T-cell (primary cell): ENCODE data around the gene PAF1. TPM values are rescaled to one million over a fixed set of nuclear protein-coding genes. Genes with fewer than 3 reads are reported as not detected.

Experiments used
- ATAC-seq, 4 experiments: fragments of 200-7000 bp in 3 of 4; fragments of 150-1000 bp in 1 of 4; cut with Tn5 transposase; replicated peaks in 1 of 4; 1 replicate in 3 of 4; 2 replicates in 1 of 4; pipeline ENCODE4 v1.10.0; 2021; ENCODE audit warnings: moderate library complexity in 3 of 4, mild to moderate bottlenecking in 2 of 4, moderate number of reproducible peaks in 1 of 4
- CTCF ChIA-PET, 2 donors: fragments of 300-600 bp; sonication (Branson Sonifier 250); formaldehyde crosslinking; loops; one replicate each; lab custom pipeline; 2022; ENCODE audit warnings: antibody characterized with exemption in 2 of 2; lab: Charles Lee
- POLR2A ChIA-PET, 2 donors: fragments of 300-600 bp; sonication (Branson Sonifier 250); formaldehyde crosslinking; loops; one replicate each; lab custom pipeline; 2022; ENCODE audit warnings: antibody characterized with exemption in 2 of 2; lab: Charles Lee
- DNase-seq, 35 experiments: peaks; one replicate each; pipeline versions ENCODE4 v3.0.0 to v3.0.0-alpha.2; 2013 to 2023
- H3K27ac ChIP-seq: one replicate; pipeline ENCODE4 v1.5.1; 2013; ENCODE audit warnings: low read length
- H3K27me3 ChIP-seq, 2 experiments: replicated peaks in 1 of 2; 1 replicate in 1 of 2; 2 replicates in 1 of 2; pipeline versions ENCODE4 v1.6.1 to v1.7.0; 2013; ENCODE audit warnings: low read length in 1 of 2, mixed read lengths in 1 of 2; ENCODE audit not compliant: control insufficient read depth in 2 of 2, insufficient read depth in 2 of 2; ENCODE audit errors: extremely low read depth in 1 of 2
- H3K36me3 ChIP-seq, 2 donors: 1 replicate in 1 of 2; 2 replicates in 1 of 2; pipeline versions ENCODE4 v1.6.1 to v1.7.0; 2013; ENCODE audit warnings: low read length in 1 of 2; ENCODE audit not compliant: control insufficient read depth in 2 of 2, insufficient read depth in 1 of 2; ENCODE audit errors: extremely low read depth in 1 of 2
- H3K4me1 ChIP-seq, 2 experiments: 1 replicate in 1 of 2; 2 replicates in 1 of 2; pipeline versions ENCODE4 v1.6.1 to v1.7.0; 2013; ENCODE audit warnings: low read length in 2 of 2, mixed read lengths in 1 of 2; ENCODE audit not compliant: insufficient read depth in 2 of 2, control insufficient read depth in 1 of 2; ENCODE audit errors: extremely low read depth in 1 of 2
- H3K4me3 ChIP-seq, 2 donors: 1 replicate in 1 of 2; 2 replicates in 1 of 2; pipeline versions ENCODE4 v1.5.1 to v1.7.0; 2013; ENCODE audit warnings: mild to moderate bottlenecking in 2 of 2, low read length in 1 of 2, moderate library complexity in 1 of 2; ENCODE audit not compliant: control insufficient read depth in 1 of 2; ENCODE audit errors: extremely low read depth in 1 of 2
- H3K9me3 ChIP-seq: 2 replicates; pipeline ENCODE4 v1.7.0; 2013
- H3K27ac Mint-ChIP-seq, 2 donors: one replicate each; pipeline ENCODE4 v1.8.0; 2020 to 2021; ENCODE audit warnings: mild to moderate bottlenecking in 2 of 2, mixed read lengths in 2 of 2
- H3K27me3 Mint-ChIP-seq, 2 donors: one replicate each; pipeline ENCODE4 v1.8.0; 2021 to 2022; ENCODE audit warnings: mixed read lengths in 2 of 2
- H3K36me3 Mint-ChIP-seq: one replicate; pipeline ENCODE4 v1.8.0; 2021; ENCODE audit warnings: mixed read lengths
- H3K4me1 Mint-ChIP-seq, 3 donors: one replicate each; pipeline ENCODE4 v1.8.0; 2020 to 2022; ENCODE audit warnings: mixed read lengths in 3 of 3, mild to moderate bottlenecking in 1 of 3
- H3K4me3 Mint-ChIP-seq, 3 donors: one replicate each; pipeline ENCODE4 v1.8.0; 2020 to 2022; ENCODE audit warnings: mild to moderate bottlenecking in 3 of 3, mixed read lengths in 3 of 3, moderate library complexity in 3 of 3
- H3K9me3 Mint-ChIP-seq, 3 donors: one replicate each; pipeline ENCODE4 v1.8.0; 2020 to 2022; ENCODE audit warnings: mixed read lengths in 3 of 3
- WGBS: methylation state at CpG from one replicate; pipeline ENCODE4 v1.1.5; 2013; ENCODE audit warnings: missing lambda C conversion rate; ENCODE audit not compliant: insufficient coverage; 5-methylcytosine and 5-hydroxymethylcytosine counted together
- total RNA-seq, 35 experiments: library from RNA in 6 of 35; stranded (reverse) in 6 of 35; fragments of 120-200 nt in 1 of 35; gene quantifications; one replicate each; pipeline versions ENCODE4 v1.2.1 to v1.2.4 and lab custom pipeline; 2013 to 2026

The PAF1 gene
- total RNA-seq, 5 donors from 2014 or later (not counting 1 experiment from before 2014, with no cell fraction given), result 43.0 to 96.1 (median 45.9) TPM

- CTCF ChIA-PET, result interaction anchor here in 1 of 2 donors (1.1 to 1.8 kb wide), 4 partner anchors 11 to 92 kb away, joined by 5 to 12 read pairs (median 8); partner anchors contain the start of genes PLEKHG2, SAMD4B and SUPT5H
- H3K36me3 ChIP-seq, result peaks cover 0 to 32% of the 10 kb centered on the region in 2 donors
- peaks cover 15 to 42% of the 10 kb centered on the region in 2 experiments for H3K4me1 ChIP-seq
- H3K9me3 Mint-ChIP-seq, result no peaks in the 10 kb centered on the region
- peaks cover 33 to 55% (median 53%) of the 10 kb centered on the region in 3 donors for H3K4me1 Mint-ChIP-seq
- no peaks in the 10 kb centered on the region for H3K9me3 ChIP-seq
- H3K36me3 Mint-ChIP-seq, result peaks cover 22% of the 10 kb centered on the region
- H3K27ac ChIP-seq, result peak overlapping the region; percentile 73
- peak overlapping the region; percentile 98 to 99 (median 99) for H3K4me3 Mint-ChIP-seq
- no peaks in the 10 kb centered on the region for H3K27me3 ChIP-seq
- H3K27me3 Mint-ChIP-seq, result no peaks in the 10 kb centered on the region
- WGBS, result 19% methylated on average over 7 of the region's 10 CpGs
- peak overlapping the region; percentile 67 to 75 for H3K4me3 ChIP-seq
- no peak for DNase-seq
- peak overlapping the region; percentile 98 to 100 for H3K27ac Mint-ChIP-seq
- POLR2A ChIA-PET, result interaction anchor here (0.6 to 1.7 kb wide), 8 partner anchors 10 to 92 kb away, joined by 3 to 57 read pairs (median 8); partner anchors contain the start of genes MED29 (in 1 of the 2), PAF1 (in 1 of the 2), PLEKHG2 (in 1 of the 2) and SAMD4B (in 1 of the 2)
- no peak for ATAC-seq
These were observed 43.5 kb upstream of the PAF1 start for GRCh38 chr19:39434123-39435076.

DNA sequence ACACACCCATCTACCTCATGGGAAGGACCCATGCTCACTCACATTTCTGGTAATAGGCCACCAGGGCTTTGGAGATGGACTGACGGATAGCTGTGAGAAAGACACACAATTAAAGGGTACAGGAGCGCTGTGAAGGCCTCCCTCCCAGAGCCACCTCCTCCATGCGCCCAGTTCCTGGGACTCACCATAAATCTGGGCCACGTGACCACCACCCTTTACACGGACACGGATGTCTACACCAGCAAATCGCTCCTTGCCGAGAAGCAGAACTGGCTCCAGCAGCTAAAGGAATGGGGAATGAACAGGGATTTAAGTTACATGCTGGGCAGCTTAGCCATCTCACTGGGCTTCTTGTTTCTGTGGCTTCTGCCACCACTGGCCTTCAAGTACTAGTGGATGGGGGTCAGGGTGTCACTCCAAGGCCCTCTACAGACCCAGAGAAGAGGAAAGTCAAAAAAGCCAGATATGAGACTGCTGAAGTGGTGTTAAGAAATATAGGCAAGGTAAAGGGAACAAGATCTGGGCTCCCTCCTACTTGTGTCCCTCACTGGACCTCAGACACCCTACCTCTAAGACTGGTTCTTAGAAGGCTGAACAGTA is 42.7 kb upstream of the PAF1 start:
- Mint-ChIP-seq H3K27ac (peak overlapping the region; percentile 27 to 58), H3K9me3 (no peaks in the 10 kb centered on the region), H3K4me1 (peaks cover 33 to 55% (median 54%) of the 10 kb centered on the region in 3 donors), H3K27me3 (no peaks in the 10 kb centered on the region), H3K4me3 (peak overlapping the region; percentile 62 to 99 (median 98)), H3K36me3 (peaks cover 22% of the 10 kb centered on the region)
- H3K9me3 ChIP-seq, result no peaks in the 10 kb centered on the region
- H3K4me1 ChIP-seq, result peaks cover 15 to 42% of the 10 kb centered on the region in 2 experiments
- CTCF ChIA-PET, result interaction anchor here in 1 of 2 donors (1.1 kb wide), 1 partner anchor 91 kb away, joined by 5 read pairs; the partner anchor contains the start of gene SAMD4B
- no peak overlapping the region for H3K4me3 ChIP-seq
- no peaks in the 10 kb centered on the region for H3K27me3 ChIP-seq
- POLR2A ChIA-PET, result interaction anchor here in 1 of 2 donors (0.6 to 1.0 kb wide), 2 partner anchors 22 to 31 kb away, joined by 3 read pairs; partner anchors contain the start of gene PLEKHG2
- peaks cover 0 to 32% of the 10 kb centered on the region in 2 donors for H3K36me3 ChIP-seq
- no peak for DNase-seq
- H3K27ac ChIP-seq, result peak overlapping the region; percentile 73
- no peak for ATAC-seq
- WGBS, result no CpG with 5 or more reads among the region's 8 CpGs

DNA sequence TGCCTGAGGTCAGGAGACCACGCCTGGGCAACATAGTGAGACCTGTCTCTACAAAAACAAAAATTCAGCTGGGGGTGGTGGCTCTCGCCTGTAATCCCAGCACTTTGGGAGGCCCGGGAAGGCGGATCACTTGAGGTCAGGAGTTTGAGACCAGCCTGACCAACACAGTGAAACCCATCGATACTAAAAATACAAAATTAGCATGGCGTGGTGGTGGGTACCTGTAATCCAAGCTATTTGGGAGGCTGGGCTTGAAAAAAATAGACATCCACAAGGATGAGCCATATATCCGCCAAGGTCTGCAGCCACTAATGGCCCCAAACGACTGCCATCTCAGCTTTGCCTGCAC is 41.7 kb upstream of the PAF1 start:
- CTCF ChIA-PET, result no interaction called here
- no peak for ATAC-seq
- Histone ChIP-seq H3K36me3 (peaks cover 0 to 32% of the 10 kb centered on the region in 2 donors), H3K27me3 (no peaks in the 10 kb centered on the region), H3K27ac (no peak overlapping the region), H3K4me1 (peaks cover 15 to 42% of the 10 kb centered on the region in 2 experiments), H3K4me3 (no peak overlapping the region), H3K9me3 (no peaks in the 10 kb centered on the region)
- Mint-ChIP-seq H3K4me3 (no peak overlapping the region), H3K4me1 (peaks cover 33 to 55% (median 54%) of the 10 kb centered on the region in 3 donors), H3K9me3 (no peaks in the 10 kb centered on the region), H3K36me3 (peaks cover 22% of the 10 kb centered on the region), H3K27ac (no peak overlapping the region), H3K27me3 (no peaks in the 10 kb centered on the region)
- 91% methylated on average over 3 of the region's 8 CpGs for WGBS
- POLR2A ChIA-PET, result interaction anchor here in 1 of 2 donors (0.8 kb wide), 1 partner anchor 544 kb away, joined by 9 read pairs; no protein-coding TSS in a partner anchor
- no peak for DNase-seq

DNA sequence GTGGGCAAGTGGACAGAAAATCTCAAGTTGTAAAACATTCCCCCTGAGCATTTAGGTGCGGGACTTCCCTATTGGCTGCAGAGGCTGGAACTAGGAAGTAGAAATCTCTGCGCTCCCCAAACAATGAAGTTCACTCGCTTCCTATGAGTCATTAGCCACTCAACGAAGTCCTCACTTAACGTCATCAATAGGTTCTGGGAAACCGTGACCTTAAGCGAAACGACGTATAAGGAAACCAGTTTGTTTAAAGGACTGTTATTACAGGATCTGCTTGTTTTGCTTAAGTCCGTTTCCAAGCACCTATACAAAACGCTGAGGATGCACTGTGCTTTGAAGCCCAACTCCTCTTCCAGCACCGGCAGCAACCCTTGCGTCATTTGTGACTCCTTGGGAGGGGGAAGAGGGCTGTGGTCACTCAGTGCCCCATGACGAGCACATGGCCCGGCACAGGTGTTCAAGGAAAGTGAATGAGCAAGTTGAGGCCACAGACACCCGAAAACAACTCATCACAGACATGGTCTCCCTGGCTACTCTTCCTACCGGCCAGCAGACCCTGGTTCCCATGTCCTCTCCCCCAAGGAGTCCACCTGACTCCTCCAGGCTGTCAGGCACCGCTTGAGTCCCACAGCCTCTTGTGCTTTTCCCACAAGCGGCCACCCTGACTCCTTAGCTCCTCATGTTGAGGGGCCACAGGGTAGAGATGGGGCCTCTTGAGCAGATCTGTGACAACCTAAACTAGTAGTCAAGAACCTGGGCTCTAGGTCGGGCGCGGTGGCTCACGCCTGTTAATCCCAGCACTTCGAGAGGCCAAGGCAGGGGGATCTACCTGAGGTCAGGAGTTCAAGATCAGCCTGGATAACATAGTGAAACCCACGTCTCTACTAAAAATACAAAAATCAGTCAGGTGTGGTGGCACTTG is 40.0 kb upstream of the PAF1 start:
- peak overlapping the region in 2 of 3 donors; percentile 48 to 62 for H3K4me3 Mint-ChIP-seq
- DNase-seq (peak in 31 of 35 experiments; percentile 25 to 78 (median 58)), ATAC-seq (peak; percentile 53 to 64 (median 54))
- Histone ChIP-seq H3K4me1 (peaks cover 12 to 34% of the 10 kb centered on the region in 2 experiments), H3K4me3 (no peak overlapping the region), H3K27me3 (no peaks in the 10 kb centered on the region), H3K36me3 (peaks cover 0 to 32% of the 10 kb centered on the region in 2 donors), H3K27ac (peak overlapping the region; percentile 77), H3K9me3 (no peaks in the 10 kb centered on the region)
- peaks cover 22% of the 10 kb centered on the region for H3K36me3 Mint-ChIP-seq
- WGBS, result 44% methylated on average over 15 of the region's 25 CpGs
- ChIA-PET CTCF (interaction anchor here in 1 of 2 donors (0.6 kb wide), 1 partner anchor 19 kb away, joined by 3 read pairs; no protein-coding TSS in a partner anchor), POLR2A (interaction anchor here in 1 of 2 donors (1.0 kb wide), 1 partner anchor 27 kb away, joined by 6 read pairs; no protein-coding TSS in a partner anchor)
- peak overlapping the region; percentile 86 to 88 for H3K27ac Mint-ChIP-seq
- peaks cover 23 to 45% (median 45%) of the 10 kb centered on the region in 3 donors for H3K4me1 Mint-ChIP-seq
- no peaks in the 10 kb centered on the region for H3K27me3 Mint-ChIP-seq
- H3K9me3 Mint-ChIP-seq, result no peaks in the 10 kb centered on the region

- H3K27me3 Mint-ChIP-seq, result no peaks in the 10 kb centered on the region
- WGBS, result 75% methylated on average over 8 of the region's 23 CpGs
- H3K4me3 Mint-ChIP-seq, result no peak overlapping the region
- H3K27ac ChIP-seq, result no peak overlapping the region
- peak in 1 of 35 experiments; percentile 12 for DNase-seq
- ChIA-PET CTCF (interaction anchor here in 1 of 2 donors (0.6 kb wide), 1 partner anchor 32 kb away, joined by 3 read pairs; no protein-coding TSS in a partner anchor), POLR2A (interaction anchor here in 1 of 2 donors (0.7 kb wide), 1 partner anchor 17 kb away, joined by 3 read pairs; no protein-coding TSS in a partner anchor)
- ATAC-seq, result no peak
- H3K9me3 Mint-ChIP-seq, result no peaks in the 10 kb centered on the region
- H3K9me3 ChIP-seq, result no peaks in the 10 kb centered on the region
- peaks cover 0 to 13% of the 10 kb centered on the region in 2 experiments for H3K4me1 ChIP-seq
- H3K36me3 Mint-ChIP-seq, result peaks cover 17% of the 10 kb centered on the region
- H3K27me3 ChIP-seq, result no peaks in the 10 kb centered on the region
- peaks cover 5 to 23% (median 23%) of the 10 kb centered on the region in 3 donors for H3K4me1 Mint-ChIP-seq
- peaks cover 4 to 22% of the 10 kb centered on the region in 2 donors for H3K36me3 ChIP-seq
- H3K4me3 ChIP-seq, result no peak overlapping the region
- H3K27ac Mint-ChIP-seq, result no peak overlapping the region
These were observed 37.6 kb upstream of the PAF1 start for GRCh38 chr19:39428283-39429112.
